HepG2 (cell line): Measurements from ENCODE around the gene ZCCHC8. TPM values are rescaled to one million over a fixed set of nuclear protein-coding genes. Genes with fewer than 3 reads are reported as not detected.

Experiments used
- CC2D1A ChIP-seq: sonication (generic); formaldehyde crosslinking; IDR thresholded peaks from 2 replicates; pipeline ENCODE4 v1.8.1; 2023; ENCODE audit warnings: mild to moderate bottlenecking, missing genetic modification reagents
- HDAC1 ChIP-seq: sonication (generic); formaldehyde crosslinking; IDR thresholded peaks from 2 replicates; pipeline ENCODE4 v1.5.1; 2020; ENCODE audit warnings: mild to moderate bottlenecking, missing genetic modification reagents
- HDAC2 ChIP-seq: sonication (generic); formaldehyde crosslinking; IDR thresholded peaks from 2 replicates; pipeline ENCODE4 v1.4.0; 2020; ENCODE audit warnings: missing genetic modification reagents
- HOXA5 ChIP-seq: sonication (generic); formaldehyde crosslinking; IDR thresholded peaks from 2 replicates; pipeline ENCODE4 v1.4.0; 2020; ENCODE audit warnings: missing genetic modification reagents
- JARID2 ChIP-seq: sonication (generic); formaldehyde crosslinking; IDR thresholded peaks from 2 replicates; pipeline ENCODE4 v1.8.1; 2023; ENCODE audit warnings: missing genetic modification reagents, inconsistent platforms; ENCODE audit not compliant: insufficient replicate concordance
- NCOA1 ChIP-seq: sonication (generic); formaldehyde crosslinking; IDR thresholded peaks from 2 replicates; pipeline ENCODE4 v1.9.0; 2021; ENCODE audit warnings: missing genetic modification reagents
- NFATC3 ChIP-seq: sonication (generic); formaldehyde crosslinking; IDR thresholded peaks from 2 replicates; pipeline ENCODE4 v1.5.1; 2020; ENCODE audit warnings: mild to moderate bottlenecking, missing genetic modification reagents
- PHF20 ChIP-seq: sonication (generic); formaldehyde crosslinking; IDR thresholded peaks from 2 replicates; pipeline ENCODE4 v1.5.0; 2020; ENCODE audit warnings: mild to moderate bottlenecking, missing genetic modification reagents
- SP140L ChIP-seq: sonication (generic); formaldehyde crosslinking; IDR thresholded peaks from 2 replicates; pipeline ENCODE4 v1.4.0; 2020; ENCODE audit warnings: missing genetic modification reagents, borderline replicate concordance
- TOE1 ChIP-seq: sonication (generic); formaldehyde crosslinking; IDR thresholded peaks from 2 replicates; pipeline ENCODE4 v1.4.0; 2020; ENCODE audit warnings: mild to moderate bottlenecking, missing genetic modification reagents
- TP53 ChIP-seq: sonication (generic); formaldehyde crosslinking; conservative IDR thresholded peaks from 2 replicates; pipeline ENCODE4 v1.4.0; 2020; ENCODE audit warnings: missing genetic modification reagents
- ZNF709 ChIP-seq: sonication (generic); formaldehyde crosslinking; IDR thresholded peaks from 2 replicates; pipeline ENCODE4 v1.5.0; 2020; ENCODE audit warnings: mild to moderate bottlenecking, missing genetic modification reagents
- ZNF850 ChIP-seq: sonication (generic); formaldehyde crosslinking; conservative IDR thresholded peaks from 2 replicates; pipeline ENCODE4 v1.9.0; 2021; ENCODE audit warnings: mild to moderate bottlenecking, missing genetic modification reagents
- polyA plus RNA-seq, 8 experiments: library from polyadenylated mRNA; depleted of rRNA in 3 of 8; stranded (reverse) in 7 of 8; unstranded in 1 of 8; fragments of >200 nt; fragmentation: Illumina TruSeq in 4 of 8; extraction: Trizol in 4 of 8; gene quantifications; 2 replicates each; pipeline versions ENCODE4 v1.2.1 to v1.2.3, GENCODE V29; 2011 to 2016; ENCODE audit warnings: low read depth in 4 of 8, missing spikeins in 1 of 8, mixed read lengths in 1 of 8; ENCODE audit not compliant: insufficient read depth in 1 of 8
- total RNA-seq, 5 experiments: library from RNA; depleted of rRNA; stranded (reverse); fragments of >200 nt; fragmentation: Illumina TruSeq; extraction: Trizol; gene quantifications; 2 replicates each; pipeline ENCODE4 v1.2.3, GENCODE V29; 2016; ENCODE audit warnings: low read depth in 1 of 5
- TF ChIP-seq, protein P1 (sequence below): sonication (generic); formaldehyde crosslinking; conservative IDR thresholded peaks from 2 replicates; pipeline ENCODE4 v1.8.1; 2023; ENCODE audit warnings: missing genetic modification reagents
- TF ChIP-seq, protein P2 (sequence below): sonication (generic); formaldehyde crosslinking; IDR thresholded peaks from 2 replicates; pipeline ENCODE4 v1.8.1; 2023; ENCODE audit warnings: mild to moderate bottlenecking, moderate library complexity, missing genetic modification reagents
- TF ChIP-seq, protein P3 (sequence below): sonication (generic); formaldehyde crosslinking; IDR thresholded peaks from 2 replicates; pipeline ENCODE4 v1.5.0; 2020; ENCODE audit warnings: mild to moderate bottlenecking, missing genetic modification reagents, borderline replicate concordance
- TF ChIP-seq, protein P4 (sequence below): IDR thresholded peaks from 2 replicates; pipeline ENCODE4 v1.6.1; 2016; ENCODE audit warnings: mild to moderate bottlenecking
- TF ChIP-seq, protein P5 (sequence below): sonication (generic); formaldehyde crosslinking; IDR thresholded peaks from 2 replicates; pipeline ENCODE4 v1.4.0; 2020; ENCODE audit warnings: missing genetic modification reagents

The ZCCHC8 gene
- total and polyA plus RNA-seq, 2 of the 13 experiments (the other 11 are each of a cell fraction or from before 2014, with no cell fraction given) = 18.6 to 20.9 TPM

DNA sequence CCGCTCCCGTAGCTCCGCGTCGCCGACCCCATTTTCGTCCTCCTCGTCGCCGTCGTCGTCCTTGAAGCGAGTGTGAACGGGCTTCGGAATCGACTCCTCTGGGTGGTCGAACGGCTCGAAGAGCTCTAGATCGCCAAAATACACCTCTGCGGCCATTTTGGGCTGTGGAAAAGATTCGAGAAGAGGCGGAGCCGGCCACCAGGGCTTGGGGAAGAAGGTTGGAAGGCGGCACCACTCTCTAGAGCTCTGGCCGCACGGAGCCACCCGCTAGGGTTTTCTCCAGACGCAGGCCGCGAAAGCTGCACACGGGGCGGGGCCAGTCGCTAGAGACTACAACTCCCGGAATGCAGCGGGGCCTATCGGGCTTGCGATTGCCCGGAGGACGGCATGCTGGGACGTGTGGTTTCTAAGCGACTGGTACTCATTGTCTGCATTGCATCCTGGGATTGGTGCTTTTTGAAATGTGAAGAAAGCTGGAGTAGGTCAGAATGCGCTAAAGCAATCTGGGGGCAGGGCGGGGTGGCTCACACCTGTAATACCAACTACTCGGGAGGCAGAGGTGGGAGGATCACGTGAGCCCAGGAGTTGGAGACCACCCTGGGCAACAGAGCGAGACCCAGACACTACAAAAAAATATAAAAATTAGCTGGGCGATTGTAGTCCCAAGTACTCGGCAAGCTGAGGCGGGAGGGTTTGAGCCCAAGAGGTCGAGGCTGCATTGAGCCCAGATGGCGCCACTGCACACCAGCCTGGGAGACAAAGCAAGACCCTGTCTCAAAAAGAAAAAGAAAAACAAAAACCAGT, at the start of gene ZCCHC8 (continued):
- TF ChIP-seq, protein P1, sequence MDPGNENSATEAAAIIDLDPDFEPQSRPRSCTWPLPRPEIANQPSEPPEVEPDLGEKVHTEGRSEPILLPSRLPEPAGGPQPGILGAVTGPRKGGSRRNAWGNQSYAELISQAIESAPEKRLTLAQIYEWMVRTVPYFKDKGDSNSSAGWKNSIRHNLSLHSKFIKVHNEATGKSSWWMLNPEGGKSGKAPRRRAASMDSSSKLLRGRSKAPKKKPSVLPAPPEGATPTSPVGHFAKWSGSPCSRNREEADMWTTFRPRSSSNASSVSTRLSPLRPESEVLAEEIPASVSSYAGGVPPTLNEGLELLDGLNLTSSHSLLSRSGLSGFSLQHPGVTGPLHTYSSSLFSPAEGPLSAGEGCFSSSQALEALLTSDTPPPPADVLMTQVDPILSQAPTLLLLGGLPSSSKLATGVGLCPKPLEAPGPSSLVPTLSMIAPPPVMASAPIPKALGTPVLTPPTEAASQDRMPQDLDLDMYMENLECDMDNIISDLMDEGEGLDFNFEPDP = 0 out of 2 replicates have a peak, but pooled peaks have one; percentile 85
- peak; percentile 8; the same call in 1 of the 2 replicates for TF ChIP-seq TOE1 (CRISPR knock-in tag)
- TF ChIP-seq, protein P2, sequence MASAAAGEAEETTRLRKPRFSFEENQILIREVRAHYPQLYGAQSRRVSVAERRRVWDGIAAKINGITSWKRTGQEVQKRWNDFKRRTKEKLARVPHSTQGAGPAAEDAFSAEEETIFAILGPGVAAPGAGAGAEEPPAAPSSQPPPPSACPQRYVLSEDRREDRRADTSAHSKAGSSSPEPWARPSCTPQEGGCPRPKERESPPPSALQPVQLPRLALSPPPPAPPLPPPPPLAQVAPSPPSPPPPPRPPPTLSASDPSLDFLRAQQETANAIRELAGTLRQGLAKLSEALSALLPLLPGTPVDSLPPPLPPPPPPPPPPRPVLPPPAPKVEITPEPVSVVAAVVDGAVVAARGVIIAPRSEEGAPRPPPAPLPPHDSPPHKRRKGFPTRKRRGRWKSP (CRISPR knock-in tag) = peak; percentile 57; the same call in 1 of the 2 replicates
- 0 out of 2 replicates have a peak, but pooled peaks have one; percentile 32 for TF ChIP-seq ZNF850 (CRISPR knock-in tag)
- peak; percentile 33 for TF ChIP-seq HDAC2 (CRISPR knock-in tag)
- TF ChIP-seq SP140L (CRISPR knock-in tag) = no peak
- no peak for TF ChIP-seq TP53 (CRISPR knock-in tag)
- TF ChIP-seq, protein P3, sequence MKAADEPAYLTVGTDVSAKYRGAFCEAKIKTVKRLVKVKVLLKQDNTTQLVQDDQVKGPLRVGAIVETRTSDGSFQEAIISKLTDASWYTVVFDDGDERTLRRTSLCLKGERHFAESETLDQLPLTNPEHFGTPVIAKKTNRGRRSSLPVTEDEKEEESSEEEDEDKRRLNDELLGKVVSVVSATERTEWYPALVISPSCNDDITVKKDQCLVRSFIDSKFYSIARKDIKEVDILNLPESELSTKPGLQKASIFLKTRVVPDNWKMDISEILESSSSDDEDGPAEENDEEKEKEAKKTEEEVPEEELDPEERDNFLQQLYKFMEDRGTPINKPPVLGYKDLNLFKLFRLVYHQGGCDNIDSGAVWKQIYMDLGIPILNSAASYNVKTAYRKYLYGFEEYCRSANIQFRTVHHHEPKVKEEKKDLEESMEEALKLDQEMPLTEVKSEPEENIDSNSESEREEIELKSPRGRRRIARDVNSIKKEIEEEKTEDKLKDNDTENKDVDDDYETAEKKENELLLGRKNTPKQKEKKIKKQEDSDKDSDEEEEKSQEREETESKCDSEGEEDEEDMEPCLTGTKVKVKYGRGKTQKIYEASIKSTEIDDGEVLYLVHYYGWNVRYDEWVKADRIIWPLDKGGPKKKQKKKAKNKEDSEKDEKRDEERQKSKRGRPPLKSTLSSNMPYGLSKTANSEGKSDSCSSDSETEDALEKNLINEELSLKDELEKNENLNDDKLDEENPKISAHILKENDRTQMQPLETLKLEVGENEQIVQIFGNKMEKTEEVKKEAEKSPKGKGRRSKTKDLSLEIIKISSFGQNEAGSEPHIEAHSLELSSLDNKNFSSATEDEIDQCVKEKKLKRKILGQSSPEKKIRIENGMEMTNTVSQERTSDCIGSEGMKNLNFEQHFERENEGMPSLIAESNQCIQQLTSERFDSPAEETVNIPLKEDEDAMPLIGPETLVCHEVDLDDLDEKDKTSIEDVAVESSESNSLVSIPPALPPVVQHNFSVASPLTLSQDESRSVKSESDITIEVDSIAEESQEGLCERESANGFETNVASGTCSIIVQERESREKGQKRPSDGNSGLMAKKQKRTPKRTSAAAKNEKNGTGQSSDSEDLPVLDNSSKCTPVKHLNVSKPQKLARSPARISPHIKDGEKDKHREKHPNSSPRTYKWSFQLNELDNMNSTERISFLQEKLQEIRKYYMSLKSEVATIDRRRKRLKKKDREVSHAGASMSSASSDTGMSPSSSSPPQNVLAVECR = peak; percentile 88
- TF ChIP-seq, protein P4, sequence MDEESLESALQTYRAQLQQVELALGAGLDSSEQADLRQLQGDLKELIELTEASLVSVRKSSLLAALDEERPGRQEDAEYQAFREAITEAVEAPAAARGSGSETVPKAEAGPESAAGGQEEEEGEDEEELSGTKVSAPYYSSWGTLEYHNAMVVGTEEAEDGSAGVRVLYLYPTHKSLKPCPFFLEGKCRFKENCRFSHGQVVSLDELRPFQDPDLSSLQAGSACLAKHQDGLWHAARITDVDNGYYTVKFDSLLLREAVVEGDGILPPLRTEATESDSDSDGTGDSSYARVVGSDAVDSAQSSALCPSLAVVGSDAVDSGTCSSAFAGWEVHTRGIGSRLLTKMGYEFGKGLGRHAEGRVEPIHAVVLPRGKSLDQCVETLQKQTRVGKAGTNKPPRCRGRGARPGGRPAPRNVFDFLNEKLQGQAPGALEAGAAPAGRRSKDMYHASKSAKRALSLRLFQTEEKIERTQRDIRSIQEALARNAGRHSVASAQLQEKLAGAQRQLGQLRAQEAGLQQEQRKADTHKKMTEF = peak; percentile 92
- peak; percentile 86; the same call in 1 of the 2 replicates for TF ChIP-seq NFATC3 (CRISPR knock-in tag)
- TF ChIP-seq HDAC1 (CRISPR knock-in tag) = peak; percentile 83
- TF ChIP-seq PHF20 (CRISPR knock-in tag) = no peak; the same call in 1 of the 2 replicates
- no peak for TF ChIP-seq JARID2 (CRISPR knock-in tag)
- 0 out of 2 replicates have a peak, but pooled peaks have one; percentile 3 for TF ChIP-seq HOXA5 (CRISPR knock-in tag)
- peak; percentile 91; the same call in 1 of the 2 replicates for TF ChIP-seq NCOA1
- peak; percentile 26; the same call in 1 of the 2 replicates for TF ChIP-seq ZNF709 (CRISPR knock-in tag)
- 0 out of 2 replicates have a peak, but pooled peaks have one; percentile 68 for TF ChIP-seq CC2D1A
- TF ChIP-seq, protein P5, sequence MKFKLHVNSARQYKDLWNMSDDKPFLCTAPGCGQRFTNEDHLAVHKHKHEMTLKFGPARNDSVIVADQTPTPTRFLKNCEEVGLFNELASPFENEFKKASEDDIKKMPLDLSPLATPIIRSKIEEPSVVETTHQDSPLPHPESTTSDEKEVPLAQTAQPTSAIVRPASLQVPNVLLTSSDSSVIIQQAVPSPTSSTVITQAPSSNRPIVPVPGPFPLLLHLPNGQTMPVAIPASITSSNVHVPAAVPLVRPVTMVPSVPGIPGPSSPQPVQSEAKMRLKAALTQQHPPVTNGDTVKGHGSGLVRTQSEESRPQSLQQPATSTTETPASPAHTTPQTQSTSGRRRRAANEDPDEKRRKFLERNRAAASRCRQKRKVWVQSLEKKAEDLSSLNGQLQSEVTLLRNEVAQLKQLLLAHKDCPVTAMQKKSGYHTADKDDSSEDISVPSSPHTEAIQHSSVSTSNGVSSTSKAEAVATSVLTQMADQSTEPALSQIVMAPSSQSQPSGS = peak; percentile 74; the same call in 1 of the 2 replicates
